CD4-positive, alpha-beta T cell treated with Interleukin-4 for 4 hours (primary cell): ENCODE measurements around the gene PRPF4.
"Not testable (repeated sequence)": the region's sequence is repeated elsewhere in the genome, so short reads cannot be mapped to it uniquely, and the experiment has no call there.

Source experiments
- DNase-seq: peaks from one replicate; pipeline ENCODE4 v3.0.0-alpha.2; 2020

PRPF4 gene

DNA sequence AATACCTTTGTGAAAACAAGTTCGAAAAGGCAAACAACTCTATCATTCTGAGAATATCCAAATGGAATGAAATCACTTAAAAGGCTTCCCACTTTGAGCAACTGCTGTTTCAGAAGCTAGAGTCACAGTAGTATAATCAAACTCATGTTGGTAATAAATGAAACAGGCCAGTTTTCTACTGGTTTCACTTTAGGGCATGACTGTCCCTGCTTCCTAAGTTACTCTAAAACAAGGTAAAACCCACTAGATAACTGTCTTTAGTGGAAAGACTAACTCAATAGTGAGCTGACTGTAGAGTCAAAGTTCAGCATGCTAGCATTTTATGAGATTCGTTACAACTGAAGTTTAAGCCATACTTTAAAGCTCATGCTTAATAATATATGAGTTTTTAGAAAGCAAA lies 6.1 kb upstream of the PRPF4 start:
- no peak for DNase-seq

DNA sequence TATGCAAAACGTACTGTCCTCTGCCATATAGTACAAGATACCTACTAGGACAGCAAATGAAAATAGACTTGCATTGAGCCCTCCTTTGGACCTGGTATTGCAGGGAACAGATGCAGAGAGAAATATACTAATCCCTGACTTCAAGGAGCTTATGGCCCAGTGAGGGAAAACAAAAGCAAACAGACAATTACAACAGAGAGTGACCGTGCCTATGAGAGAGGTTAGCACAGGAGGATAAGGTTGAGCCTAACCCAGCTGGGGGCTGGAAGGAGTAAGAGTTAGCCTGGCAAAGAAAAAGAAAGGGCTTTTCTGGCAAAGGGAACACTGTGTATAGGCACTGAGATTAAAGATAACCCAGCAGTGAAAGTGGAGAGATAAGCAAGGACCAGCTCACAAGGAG lies 5.6 kb upstream of the PRPF4 start:
- no peak for DNase-seq

GRCh38 chr9:113274474-113275156 lies 843 bp upstream of the PRPF4 start:
- DNase-seq = peak; percentile 72

DNA sequence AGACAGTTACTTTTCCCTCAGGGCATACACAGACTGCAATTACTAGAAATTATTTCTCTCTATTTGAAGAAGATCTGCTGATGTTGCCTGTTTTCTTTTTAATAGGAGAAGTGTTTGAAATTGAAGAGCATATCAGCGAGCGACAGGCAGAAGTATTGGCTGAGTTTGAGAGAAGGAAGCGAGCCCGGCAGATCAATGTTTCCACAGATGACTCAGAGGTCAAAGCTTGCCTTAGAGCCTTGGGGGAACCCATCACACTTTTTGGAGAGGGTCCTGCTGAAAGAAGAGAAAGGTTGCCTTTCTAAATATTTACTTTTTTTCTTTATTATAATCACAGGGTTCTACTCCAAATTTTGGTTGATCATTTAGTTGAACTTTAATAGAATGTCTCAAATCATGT lies 3.4 kb downstream of the PRPF4 start:
- DNase-seq = no peak

DNA sequence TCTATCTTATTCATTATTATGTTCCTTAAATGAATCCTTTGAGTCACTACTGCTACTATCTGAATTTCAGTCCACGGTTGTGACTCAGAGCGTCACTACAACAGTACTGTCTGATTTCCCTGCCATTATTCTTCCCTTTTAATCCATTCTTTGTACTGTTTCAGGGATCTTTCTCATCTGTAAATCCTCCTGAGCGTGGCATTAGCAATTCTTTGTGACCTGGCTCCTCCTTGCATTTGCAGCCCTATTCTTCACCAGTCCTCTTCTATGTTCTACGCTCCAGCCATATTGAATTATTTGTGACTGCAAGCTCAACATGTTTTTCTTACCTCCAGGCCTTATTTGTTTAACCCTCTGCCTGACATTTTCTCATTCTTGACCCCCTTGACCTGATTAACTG lies 5.9 kb downstream of the PRPF4 start:
- DNase-seq = no peak

- DNase-seq = no peak
These were observed 13.6 kb downstream of the PRPF4 start for GRCh38 chr9:113289091-113289490.

DNA sequence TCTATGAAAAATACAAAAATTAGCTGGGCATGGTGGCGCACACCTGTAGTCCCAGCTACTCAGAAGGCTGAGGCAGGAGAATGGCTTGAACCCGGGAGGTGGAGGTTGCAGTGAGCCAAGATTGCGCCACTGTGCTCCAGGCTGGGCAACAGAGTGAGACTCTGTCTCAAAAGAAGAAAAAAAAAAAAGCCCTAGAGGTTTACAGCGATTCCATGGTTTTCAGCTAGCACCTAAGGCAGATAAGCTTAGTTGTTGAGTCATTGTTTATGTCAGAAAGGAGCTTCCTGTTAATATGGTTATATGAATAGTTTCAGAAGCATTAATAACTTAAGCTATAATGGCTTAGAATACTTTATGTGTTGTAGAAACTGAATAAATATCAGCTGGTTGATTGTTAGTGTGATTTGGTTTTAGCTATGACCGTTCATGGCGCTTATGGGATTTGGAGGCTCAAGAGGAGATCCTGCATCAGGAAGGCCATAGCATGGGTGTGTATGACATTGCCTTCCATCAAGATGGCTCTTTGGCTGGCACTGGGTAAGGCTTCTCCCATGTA lies 14.7 kb downstream of the PRPF4 start:
- DNase-seq = no peak

DNA sequence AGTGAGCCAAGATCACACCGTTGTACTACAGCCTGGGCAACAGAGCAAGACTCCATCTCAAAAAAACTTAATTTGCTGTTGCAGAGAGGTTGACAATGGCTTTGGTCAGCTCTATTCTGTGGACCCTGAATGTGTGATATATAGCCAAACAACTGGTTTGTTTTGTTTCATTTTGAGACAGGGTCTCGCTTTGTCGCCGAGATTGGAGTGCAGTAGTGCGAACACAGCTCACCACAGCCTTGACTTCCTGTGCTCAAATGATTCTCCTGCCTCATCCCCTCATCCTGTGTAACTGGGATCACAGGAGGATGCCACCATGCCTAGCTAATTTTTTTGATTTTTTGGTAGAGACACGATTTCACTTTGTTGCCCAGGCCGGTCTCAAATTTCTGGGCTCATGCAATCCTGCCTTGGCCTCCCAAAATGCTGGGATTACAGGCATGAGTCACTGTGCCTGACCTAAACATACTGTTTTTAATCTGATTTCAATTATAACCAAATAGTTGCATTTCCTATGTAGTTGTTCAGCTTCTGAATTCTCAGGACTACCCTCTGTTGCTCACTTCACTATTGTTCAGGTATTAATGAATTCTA lies 17.9 kb downstream of the PRPF4 start:
- no peak for DNase-seq

- DNase-seq = not testable (repeated sequence)
These were observed 20.8 kb downstream of the PRPF4 start for GRCh38 chr9:113296247-113296646.

DNA sequence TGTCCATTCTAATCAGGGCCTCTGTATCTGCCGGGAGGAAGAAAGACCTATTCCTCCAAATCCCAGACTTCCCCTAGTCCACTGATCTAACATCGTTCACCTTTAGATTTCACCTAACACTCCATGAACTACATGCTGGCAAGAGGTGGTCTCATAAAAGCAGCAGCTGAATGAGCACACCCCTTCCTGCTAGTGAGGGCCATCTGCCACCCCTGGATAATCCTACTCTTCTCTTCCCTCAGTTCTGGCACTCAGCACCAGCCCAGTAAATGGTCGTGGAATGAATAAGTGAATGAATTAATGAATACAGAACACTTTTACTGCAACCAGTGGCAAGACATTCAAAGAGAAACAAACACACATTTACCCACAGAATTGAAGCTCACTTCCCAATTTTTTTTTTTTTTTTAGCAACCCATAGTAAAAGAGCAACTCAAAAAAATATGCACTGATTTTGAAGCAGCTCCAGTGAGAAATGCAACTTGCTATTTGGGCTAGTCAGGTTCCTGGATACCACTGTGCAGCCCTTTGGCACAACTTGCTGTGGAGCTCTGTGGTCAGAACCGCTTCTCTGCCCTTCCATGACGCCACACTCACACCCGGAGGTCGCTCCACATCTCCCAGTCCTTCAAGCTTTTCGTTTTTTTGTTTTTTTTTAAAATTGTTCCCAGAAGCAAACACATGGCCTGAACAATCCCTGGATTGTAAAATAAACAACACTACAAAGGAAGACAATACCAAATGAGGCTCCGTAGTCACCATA lies 21.5 kb downstream of the PRPF4 start:
- no peak for DNase-seq

GRCh38 chr9:113298311-113298710 lies 22.9 kb downstream of the PRPF4 start:
- no peak for DNase-seq

DNA sequence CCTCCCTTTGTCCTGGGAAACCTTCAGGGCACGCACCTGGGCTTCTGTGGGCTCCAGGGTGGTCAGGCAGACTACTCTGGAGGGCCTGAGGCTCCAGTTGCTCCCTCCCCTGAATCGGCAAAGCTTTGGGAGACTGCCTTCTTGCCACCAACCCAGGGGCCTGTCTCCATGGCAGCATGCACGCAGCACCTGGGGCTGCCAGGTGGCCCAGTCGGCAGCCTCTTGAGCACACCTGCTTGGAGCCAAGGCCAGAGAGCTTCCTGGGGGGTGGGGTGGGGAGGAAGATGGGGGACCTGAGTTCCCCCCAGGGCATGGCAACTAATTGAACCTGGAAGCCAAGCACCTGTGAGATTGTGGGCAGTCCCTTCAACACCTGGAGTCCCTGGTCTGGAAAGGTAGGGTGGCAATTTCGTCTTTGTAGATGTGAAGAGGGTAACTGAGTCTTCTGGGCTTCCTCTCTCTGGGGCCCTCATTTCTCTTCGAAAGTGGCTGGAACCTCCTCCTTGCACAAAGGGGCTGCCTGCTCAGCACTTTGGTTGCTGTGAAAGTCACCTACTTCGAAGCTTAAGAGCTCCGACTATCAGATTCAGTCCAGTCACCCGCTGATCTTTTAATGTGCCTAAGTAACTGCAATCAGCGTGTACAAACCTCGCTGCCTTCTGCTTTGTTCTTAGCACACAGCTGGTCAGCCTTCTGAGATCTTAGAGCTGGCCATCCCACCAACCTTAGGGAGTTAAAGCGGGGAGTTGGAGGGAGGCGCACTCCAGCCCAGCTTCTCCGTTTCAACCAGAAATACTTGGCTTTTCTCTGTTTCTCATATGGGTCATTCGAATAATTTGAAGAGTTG lies 23.7 kb downstream of the PRPF4 start:
- DNase-seq = no peak

DNA sequence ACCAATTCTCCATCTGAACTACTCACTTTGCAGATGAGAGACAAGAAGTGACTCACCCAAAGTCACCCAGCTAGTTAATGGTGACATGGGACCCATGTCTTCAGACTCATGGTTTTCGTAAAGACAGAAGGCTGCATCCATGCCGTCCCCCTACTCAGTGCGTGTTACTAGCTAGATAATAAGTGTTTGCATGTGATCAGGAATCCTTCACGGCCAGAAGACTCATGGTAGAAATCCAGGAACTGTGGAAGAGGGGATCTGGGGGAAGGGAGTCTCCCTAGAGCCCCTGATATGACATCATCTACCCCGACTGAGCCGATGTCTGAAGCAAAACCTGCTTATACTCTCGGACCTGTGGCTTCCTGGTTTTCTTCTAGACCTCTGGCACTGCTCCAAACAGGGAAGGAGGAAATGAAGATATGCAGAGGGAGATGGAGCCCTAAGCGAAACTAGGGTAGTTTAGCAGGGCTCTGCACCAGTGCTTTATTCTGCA lies 24.4 kb downstream of the PRPF4 start:
- no peak for DNase-seq

DNA sequence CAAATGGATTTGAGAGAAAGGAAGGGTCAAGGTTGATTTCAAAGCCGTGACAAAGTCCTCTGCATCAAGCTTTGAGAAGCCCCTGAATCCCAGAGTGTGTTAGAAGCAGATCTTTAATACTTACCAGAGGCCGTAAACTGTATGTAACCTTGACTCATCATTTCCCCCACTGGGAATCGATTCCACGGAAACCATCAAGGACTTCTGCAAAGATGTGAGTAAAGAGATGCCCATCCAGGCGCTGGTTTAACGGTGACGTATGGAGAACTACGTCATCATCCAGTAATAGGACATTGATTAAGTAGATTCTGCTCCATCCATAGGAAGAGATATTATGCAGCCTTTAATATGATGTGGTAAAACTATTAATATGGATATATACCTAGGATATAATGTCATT lies 26.1 kb downstream of the PRPF4 start:
- no peak for DNase-seq

- no peak for DNase-seq
These were observed 27.4 kb downstream of the PRPF4 start, which contains the start of gene RNF183 for GRCh38 chr9:113302792-113303418. Gene RNF183, minus strand, starts transcription at chr9:113303376. Its CDS starts 5,192 bp downstream, at chr9:113298184.

DNA sequence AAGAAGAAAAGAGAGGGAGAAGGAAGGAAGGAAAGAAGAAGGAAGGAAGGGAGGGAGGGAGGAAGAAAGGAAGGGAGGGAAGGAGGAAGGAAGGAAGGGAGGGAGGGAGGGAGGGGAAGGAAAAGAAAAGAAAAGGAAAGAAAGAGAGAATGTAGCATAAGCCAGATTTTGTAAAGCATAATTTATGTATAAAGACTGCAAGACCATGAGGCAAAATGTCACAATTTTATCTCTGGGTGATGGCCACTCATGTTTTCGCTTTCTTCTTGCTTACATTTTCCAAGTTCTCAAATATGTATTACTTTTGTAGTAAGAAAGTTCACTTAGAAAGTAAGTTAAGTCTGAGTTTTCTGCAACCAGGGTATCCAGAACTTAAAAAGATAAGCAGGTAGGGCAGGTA lies 31.1 kb downstream of the PRPF4 start:
- DNase-seq = no peak

- no peak for DNase-seq
These were observed 32.0 kb downstream of the PRPF4 start for GRCh38 chr9:113307396-113307975.

DNA sequence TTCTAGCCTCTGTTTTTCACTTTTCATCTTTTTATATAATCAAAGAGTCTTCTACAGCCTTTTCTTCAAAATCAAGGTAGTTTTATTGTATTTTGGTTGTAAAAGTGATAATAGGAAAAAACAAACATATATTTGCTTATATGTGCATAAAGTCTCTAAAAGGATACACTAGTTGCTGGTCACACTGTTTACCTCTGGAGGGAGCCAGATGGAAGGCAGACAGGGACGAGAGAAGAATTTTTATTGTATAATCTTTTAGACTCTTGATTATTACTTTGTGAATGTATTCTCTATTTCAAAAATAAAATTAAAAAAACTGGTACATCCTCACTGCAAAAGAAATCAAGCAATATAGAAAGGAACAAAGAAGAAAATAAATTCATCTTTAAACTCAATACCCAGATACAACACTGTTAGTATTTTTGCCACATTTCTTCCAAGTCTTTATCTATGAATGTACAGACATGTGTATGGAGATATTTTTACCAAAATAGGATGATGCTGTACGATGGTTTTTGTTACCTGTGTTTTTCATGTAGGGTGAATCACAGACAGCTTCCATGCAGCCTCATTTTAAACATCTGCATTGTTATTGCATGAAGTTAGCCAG lies 33.9 kb downstream of the PRPF4 start:
- peak; percentile 45 for DNase-seq

GRCh38 chr9:113310538-113310937 lies 35.1 kb downstream of the PRPF4 start:
- DNase-seq = no peak

GRCh38 chr9:113311961-113312360 lies 36.5 kb downstream of the PRPF4 start:
- DNase-seq = no peak

GRCh38 chr9:113313261-113313660 lies 37.8 kb downstream of the PRPF4 start:
- no peak for DNase-seq
